HepG2 (cell line): ENCODE results near the gene MAP3K5. TPM values are rescaled to one million over a fixed set of nuclear protein-coding genes. Genes with fewer than 3 reads are reported as not detected.

Experiments
- ATAC-seq: fragments of 200-7000 bp; cut with Tn5 transposase; 3 replicates; pipeline ENCODE4 v1.9.1; 2020; ENCODE audit warnings: mild to moderate bottlenecking, moderate library complexity
- BruUV-seq: library from RNA; stranded (reverse); fragments of 400-500 nt; replicated peaks from 2 replicates; lab custom pipeline; 2021; lab: Mats Ljungman, UMichigan
- CTCF ChIA-PET: fragments of 300-600 bp; formaldehyde crosslinking; extraction: SDS; loops from one replicate; lab custom pipeline; 2021; ENCODE audit warnings: low total read pairs, inconsistent platforms, low intra/inter-chr PET ratio; lab: Yijun Ruan, JAX
- POLR2A ChIA-PET: fragments of 350-600 bp; sonication (Branson Sonifier 250); formaldehyde crosslinking; loops from one replicate; lab custom pipeline; 2020; ENCODE audit warnings: antibody characterized with exemption, inconsistent platforms; lab: Yijun Ruan, JAX
- DNase-seq: peaks from one replicate; pipeline ENCODE4 v3.0.0-alpha.2; 2015; ENCODE audit warnings: low spot score
- FAIRE-seq: peaks from 3 replicates; lab custom pipeline; 2011; peaks lifted over from hg19 to GRCh38; lab: Jason Lieb, UNC
- H2AFZ ChIP-seq: one replicate; pipeline ENCODE4 v1.6.1; 2011; ENCODE audit warnings: low read length, inconsistent platforms
- H3K27ac ChIP-seq: fragments of 300-600 bp; 3 replicates; pipeline ENCODE4 v1.8.0; 2011; ENCODE audit warnings: mixed run types, mild to moderate bottlenecking, mixed read lengths, low read length, inconsistent platforms; ENCODE audit not compliant: insufficient read depth; ENCODE audit errors: extremely low read length
- H3K27me3 ChIP-seq, 2 experiments: fragments of 200-600 bp in 1 of 2; 2 replicates in 1 of 2; 3 replicates in 1 of 2; pipeline versions ENCODE4 v1.6.0 to v1.8.0; 2011; ENCODE audit warnings: low read length in 2 of 2, mild to moderate bottlenecking in 2 of 2, moderate library complexity in 2 of 2, inconsistent platforms in 1 of 2; ENCODE audit not compliant: insufficient read depth in 2 of 2, control insufficient read depth in 1 of 2
- H3K36me3 ChIP-seq, 2 experiments: fragments of 200-600 bp in 1 of 2; replicated peaks in 1 of 2; 2 replicates in 1 of 2; 3 replicates in 1 of 2; pipeline versions ENCODE4 v1.5.1 to v1.8.0; 2011; ENCODE audit warnings: low read length in 2 of 2, inconsistent platforms in 1 of 2; ENCODE audit not compliant: insufficient read depth in 2 of 2, control insufficient read depth in 1 of 2
- H3K4me1 ChIP-seq: 2 replicates; pipeline ENCODE4 v1.5.1; 2012; ENCODE audit warnings: low read length, inconsistent platforms; ENCODE audit not compliant: insufficient read depth
- H3K4me2 ChIP-seq: 2 replicates; pipeline ENCODE4 v1.6.0; 2011; ENCODE audit warnings: low read depth, low read length, inconsistent platforms
- H3K4me3 ChIP-seq, 3 experiments: fragments of 200-600 bp in 1 of 3; sonication (generic), shearing (Covaris generic) in 1 of 3; replicated peaks in 1 of 3; 2 replicates each; pipeline ENCODE4 v1.5.1; 2011 to 2016; ENCODE audit warnings: low read length in 3 of 3, inconsistent platforms in 2 of 3, low read depth in 2 of 3, mild to moderate bottlenecking in 2 of 3, control low read depth in 1 of 3, mixed read lengths in 1 of 3; ENCODE audit not compliant: insufficient read depth in 1 of 3
- H3K79me2 ChIP-seq: one replicate; pipeline ENCODE4 v1.6.1; 2011; ENCODE audit warnings: low read length, inconsistent platforms; ENCODE audit not compliant: insufficient read depth
- H3K9ac ChIP-seq: 2 replicates; pipeline ENCODE4 v1.6.0; 2011; ENCODE audit warnings: mild to moderate bottlenecking, low read depth, low read length, inconsistent platforms; ENCODE audit not compliant: insufficient read depth
- H3K9me3 ChIP-seq: 2 replicates; pipeline ENCODE4 v1.5.1; 2012; ENCODE audit warnings: mild to moderate bottlenecking, low read length
- H4K20me1 ChIP-seq: 2 replicates; pipeline ENCODE4 v1.6.0; 2011; ENCODE audit warnings: inconsistent platforms, mild to moderate bottlenecking, low read length, moderate library complexity; ENCODE audit not compliant: insufficient read depth
- AHR ChIP-seq: IDR thresholded peaks from 2 replicates; pipeline ENCODE4 v1.6.1; 2018; ENCODE audit warnings: missing genetic modification reagents, missing compliant biosample characterization
- GATAD2A ChIP-seq: IDR thresholded peaks from 2 replicates; pipeline ENCODE4 v1.6.1; 2016
- HMGA1 ChIP-seq: sonication (generic); formaldehyde crosslinking; conservative IDR thresholded peaks from 2 replicates; pipeline ENCODE4 v1.4.0; 2020; ENCODE audit warnings: missing genetic modification reagents
- KLF9 ChIP-seq: IDR thresholded peaks from 2 replicates; pipeline ENCODE4 v1.6.1; 2016; ENCODE audit warnings: low read depth
- LCORL ChIP-seq, 2 experiments: fragments of 450-650 bp in 1 of 2; sonication (generic) in 1 of 2; formaldehyde crosslinking in 1 of 2; IDR thresholded peaks; 2 replicates each; pipeline versions ENCODE4 v1.5.0 to v1.6.1; 2017 to 2020; ENCODE audit warnings: antibody characterized with exemption in 1 of 2, missing genetic modification reagents in 1 of 2
- MEIS2 ChIP-seq: sonication (generic); formaldehyde crosslinking; IDR thresholded peaks from 2 replicates; pipeline ENCODE4 v1.9.0; 2021; ENCODE audit warnings: mild to moderate bottlenecking, missing genetic modification reagents
- NFE2L2 ChIP-seq: fragments of 150-350 bp; IDR thresholded peaks from 2 replicates; pipeline ENCODE4 v1.6.1; 2014; ENCODE audit warnings: low read length
- NR2F6 ChIP-seq, 2 experiments: IDR thresholded peaks; 2 replicates each; pipeline ENCODE4 v1.6.1; 2016; ENCODE audit warnings: antibody characterized with exemption in 1 of 2, mild to moderate bottlenecking in 1 of 2
- PBX3 ChIP-seq: sonication (generic); formaldehyde crosslinking; IDR thresholded peaks from 2 replicates; pipeline ENCODE4 v1.8.1; 2023; ENCODE audit warnings: missing genetic modification reagents, inconsistent platforms, borderline replicate concordance
- RELA ChIP-seq: sonication (generic); formaldehyde crosslinking; IDR thresholded peaks from 2 replicates; pipeline ENCODE4 v1.4.0; 2020; ENCODE audit warnings: missing genetic modification reagents
- RFXAP ChIP-seq: sonication (generic); formaldehyde crosslinking; IDR thresholded peaks from 2 replicates; pipeline ENCODE4 v1.4.0; 2020; ENCODE audit warnings: missing genetic modification reagents, borderline replicate concordance
- RXRA ChIP-seq: sonication (generic); formaldehyde crosslinking; IDR thresholded peaks from 2 replicates; pipeline ENCODE4 v1.5.1; 2020; ENCODE audit warnings: missing genetic modification reagents
- TCF7 ChIP-seq: sonication (generic); IDR thresholded peaks from 2 replicates; pipeline ENCODE4 v1.6.1; 2016; ENCODE audit warnings: antibody characterized with exemption, low read depth
- TEF ChIP-seq: sonication (generic); formaldehyde crosslinking; IDR thresholded peaks from 2 replicates; pipeline ENCODE4 v1.5.0; 2020; ENCODE audit warnings: missing genetic modification reagents
- ZKSCAN8 ChIP-seq: IDR thresholded peaks from 2 replicates; pipeline ENCODE4 v1.6.1; 2016; ENCODE audit warnings: borderline replicate concordance, missing genetic modification reagents, missing compliant biosample characterization
- ZNF138 ChIP-seq: sonication (generic); formaldehyde crosslinking; IDR thresholded peaks from 2 replicates; pipeline ENCODE4 v1.5.0; 2020; ENCODE audit warnings: mild to moderate bottlenecking, low read depth, missing genetic modification reagents
- ZNF644 ChIP-seq: IDR thresholded peaks from 2 replicates; pipeline ENCODE4 v1.6.1; 2016; ENCODE audit warnings: low read depth
- ZNF672 ChIP-seq: sonication (generic); formaldehyde crosslinking; IDR thresholded peaks from 2 replicates; pipeline ENCODE4 v1.8.1; 2022; ENCODE audit warnings: missing genetic modification reagents
- ZNF724P ChIP-seq: sonication (generic); formaldehyde crosslinking; IDR thresholded peaks from 2 replicates; pipeline ENCODE4 v1.8.0; 2022; ENCODE audit warnings: missing genetic modification reagents, borderline replicate concordance
- ZNF749 ChIP-seq: sonication (generic); formaldehyde crosslinking; IDR thresholded peaks from 2 replicates; pipeline ENCODE4 v1.8.0; 2022; ENCODE audit warnings: mild to moderate bottlenecking, missing genetic modification reagents, moderate library complexity, borderline replicate concordance
- ZNF773 ChIP-seq: sonication (generic); formaldehyde crosslinking; IDR thresholded peaks from 2 replicates; pipeline ENCODE4 v1.4.0; 2020; ENCODE audit warnings: missing genetic modification reagents, borderline replicate concordance
- ZNF839 ChIP-seq: sonication (generic); formaldehyde crosslinking; IDR thresholded peaks from 2 replicates; pipeline ENCODE4 v1.4.0; 2020; ENCODE audit warnings: missing genetic modification reagents, mild to moderate bottlenecking, borderline replicate concordance
- WGBS: methylation state at CpG from one replicate; pipeline ENCODE4 v1.1.6; 2017; ENCODE audit warnings: low lambda C conversion rate; 5-methylcytosine and 5-hydroxymethylcytosine counted together
- in situ Hi-C: cut with HindIII; loops from 2 replicates; pipeline ENCODE4 v1.10.0; 2017; ENCODE audit warnings: low pct_unique_long_range_greater_than_20kb; ENCODE audit not compliant: extremely low pct_ligation_motif_present
- intact Hi-C: fragments of 100-400 bp; cut with micrococcal nuclease; formaldehyde crosslinking; loops from one replicate; pipeline ENCODE4 v1.10.0; 2022; ENCODE audit not compliant: unreplicated experiment
- polyA plus RNA-seq, 8 experiments: library from polyadenylated mRNA; depleted of rRNA in 3 of 8; stranded (reverse) in 7 of 8; unstranded in 1 of 8; fragments of >200 nt; fragmentation: Illumina TruSeq in 4 of 8; extraction: Trizol in 4 of 8; gene quantifications; 2 replicates each; pipeline versions ENCODE4 v1.2.1 to v1.2.3, GENCODE V29; 2011 to 2016; ENCODE audit warnings: low read depth in 4 of 8, missing spikeins in 1 of 8, mixed read lengths in 1 of 8; ENCODE audit not compliant: insufficient read depth in 1 of 8
- total RNA-seq, 5 experiments: library from RNA; depleted of rRNA; stranded (reverse); fragments of >200 nt; fragmentation: Illumina TruSeq; extraction: Trizol; gene quantifications; 2 replicates each; pipeline ENCODE4 v1.2.3, GENCODE V29; 2016; ENCODE audit warnings: low read depth in 1 of 5

MAP3K5 gene
- total and polyA plus RNA-seq, 2 of the 13 experiments (the other 11 are each of a cell fraction or from before 2014, with no cell fraction given): not detected

- in situ Hi-C loops: loop anchor here (10.0 to 25.0 kb wide), 2 partner anchors 266 to 998 kb away; partner anchors contain the start of gene SLC35D3
- ATAC-seq (no peak), FAIRE-seq (no peak), DNase-seq (no peak)
- Histone ChIP-seq H3K4me2 (no peak overlapping the region), H3K79me2 (no peaks in the 10 kb centered on the region), H3K9me3 (no peaks in the 10 kb centered on the region), H3K9ac (no peak overlapping the region), H2AFZ (no peak overlapping the region), H4K20me1 (no peaks in the 10 kb centered on the region), H3K27ac (no peak overlapping the region), H3K4me3 (no peak overlapping the region), H3K27me3 (no peaks in the 10 kb centered on the region; a peak in 1 of 5 replicates), H3K4me1 (no peaks in the 10 kb centered on the region), H3K36me3 (no peaks in the 10 kb centered on the region)
- ChIA-PET CTCF (no interaction called here), POLR2A (no interaction called here)
- WGBS: 1% methylated on average over 3 of the region's 3 CpGs
- TF ChIP-seq ZNF138 (CRISPR knock-in tag) (no peak), NFE2L2 (no peak), AHR (no peak), ZNF839 (no peak), ZNF773 (CRISPR knock-in tag) (no peak), HMGA1 (CRISPR knock-in tag) (no peak), ZNF644 (no peak), ZNF672 (no peak), GATAD2A (CRISPR knock-in tag) (no peak), LCORL (IDR thresholded peaks at IDR 0.05) (no peak), LCORL (CRISPR knock-in tag; IDR thresholded peaks at IDR 0.05) (no peak), KLF9 (CRISPR knock-in tag) (no peak)
- intact Hi-C loops: no loop called here
- BruUV-seq: no TSS peak
Measured at GRCh38 chr6:136646377-136646776, 145.9 kb downstream of the MAP3K5 start.

- intact Hi-C loops: loop anchor here (1.0 to 5.0 kb wide), 4 partner anchors 148 to 998 kb away; partner anchors contain the start of gene MAP3K5
- H3K79me2 ChIP-seq: no peaks in the 10 kb centered on the region
- in situ Hi-C loops: loop anchor here (5.0 to 25.0 kb wide), 3 partner anchors 148 to 1000 kb away; partner anchors contain the start of genes MAP3K5 and SLC35D3
Measured at GRCh38 chr6:136644597-136644952, 147.7 kb downstream of the MAP3K5 start.

More at GRCh38 chr6:136644597-136644952, 147.7 kb downstream of the MAP3K5 start:
- Histone ChIP-seq H4K20me1 (no peaks in the 10 kb centered on the region), H3K4me2 (no peak overlapping the region), H3K27ac (no peak overlapping the region), H3K4me1 (no peaks in the 10 kb centered on the region), H3K9ac (no peak overlapping the region), H3K27me3 (no peaks in the 10 kb centered on the region; a peak in 1 of 5 replicates), H2AFZ (no peak overlapping the region), H3K36me3 (no peaks in the 10 kb centered on the region), H3K9me3 (no peaks in the 10 kb centered on the region), H3K4me3 (no peak overlapping the region)
- no peak for TF ChIP-seq PBX3 (CRISPR knock-in tag)
- no peak for TF ChIP-seq MEIS2 (CRISPR knock-in tag)
- no peak for TF ChIP-seq RXRA (CRISPR knock-in tag)
- no peak for TF ChIP-seq ZNF749
- TF ChIP-seq ZNF724P (CRISPR knock-in tag): no peak
- no peak for TF ChIP-seq NR2F6 (IDR thresholded peaks at IDR 0.05)
- no peak for TF ChIP-seq NR2F6 (CRISPR knock-in tag; IDR thresholded peaks at IDR 0.05)
- no peak for TF ChIP-seq TCF7
- no peak for TF ChIP-seq RELA
- TF ChIP-seq TEF (CRISPR knock-in tag): no peak
- no peak for TF ChIP-seq RFXAP (CRISPR knock-in tag)
- no peak for TF ChIP-seq ZKSCAN8
- ChIA-PET POLR2A (no interaction called here), CTCF (interaction anchor here (0.8 to 1.6 kb wide), 3 partner anchors 148 to 283 kb away, joined by 3 to 4 read pairs (median 3); no protein-coding TSS in a partner anchor)
- no TSS peak for BruUV-seq
- 13% methylated on average over 4 of the region's 4 CpGs for WGBS
- DNase-seq (no peak), ATAC-seq (peak; percentile 36), FAIRE-seq (no peak)
